Activated CD4-positive, alpha-beta memory T cell treated with anti-CD3 and anti-CD28 coated beads, Interleukin-2, amount 10 ng/mL, durations not matched to agents 7 days and 5 days (primary cell): ENCODE measurements around the gene DNAJC13. TPM values are rescaled to one million over a fixed set of nuclear protein-coding genes. Genes with fewer than 3 reads are reported as not detected.

Experiments
- total RNA-seq, 2 experiments: library from RNA; stranded (reverse); gene quantifications; one replicate each; pipeline ENCODE4 v1.2.3, GENCODE V29; 2021

Gene DNAJC13
- total RNA-seq, 2 experiments from 2014 or later = 31.0 to 36.7 TPM

Other genes starting within 250 kb of the DNAJC13 start
- gene ACP3, start 100.1 kb upstream of the DNAJC13 start, total RNA-seq = not detected
- not detected for gene ACKR4, start 179.8 kb downstream of the DNAJC13 start, total RNA-seq
- gene ACAD11, start 242.3 kb downstream of the DNAJC13 start, total RNA-seq = 10 to 100 TPM in 1 of 2 experiments, 1 to 10 TPM in 1; 9.0 to 13.0 TPM
- 10 to 100 TPM; 31.8 to 36.6 TPM for gene UBA5, start 242.8 kb downstream of the DNAJC13 start, total RNA-seq